PC-3 (cell line): Measurements from ENCODE around the gene TRAPPC2L. TPM values are rescaled to one million over a fixed set of nuclear protein-coding genes. Genes with fewer than 3 reads are reported as not detected.

Source experiments
- ATAC-seq: fragments of 200-7000 bp; cut with Tn5 transposase; 2 replicates; pipeline ENCODE4 v1.9.1; 2020; ENCODE audit warnings: mild to moderate bottlenecking, moderate library complexity
- BruUV-seq: library from RNA; stranded (reverse); fragments of 400-500 nt; replicated peaks from 2 replicates; lab custom pipeline; 2021; lab: Mats Ljungman, UMichigan
- CTCF ChIA-PET: fragments of 300-600 bp; sonication (Branson Sonifier 250); formaldehyde crosslinking; loops from one replicate; lab custom pipeline; 2022; ENCODE audit warnings: antibody characterized with exemption; lab: Charles Lee
- POLR2A ChIA-PET: fragments of 300-600 bp; sonication (Branson Sonifier 250); formaldehyde crosslinking; loops from one replicate; lab custom pipeline; 2022; ENCODE audit warnings: antibody characterized with exemption; ENCODE audit not compliant: unreplicated experiment; lab: Charles Lee
- DNase-seq: peaks from one replicate; pipeline ENCODE4 v3.0.0-alpha.2; 2015
- H2AFZ ChIP-seq: fragments of 300-600 bp; sonication (generic); 2 replicates; pipeline ENCODE4 v1.6.0; 2016; ENCODE audit warnings: antibody characterized with exemption, low read length
- H3F3A ChIP-seq: fragments of 300-600 bp; sonication (generic); one replicate; pipeline ENCODE4 v1.6.0; 2017; ENCODE audit warnings: antibody characterized with exemption, low read length, control low read depth, mild to moderate bottlenecking; ENCODE audit not compliant: unreplicated experiment
- H3K27ac ChIP-seq: fragments of 300-600 bp; sonication (generic); 2 replicates; pipeline ENCODE4 v1.5.1; 2016; ENCODE audit warnings: mild to moderate bottlenecking, low read length
- H3K27me3 ChIP-seq: fragments of 300-600 bp; sonication (generic); 2 replicates; pipeline ENCODE4 v1.6.1; 2016; ENCODE audit warnings: low read length, mixed read lengths
- H3K36me3 ChIP-seq: fragments of 300-600 bp; sonication (generic); 2 replicates; pipeline ENCODE4 v1.6.1; 2016; ENCODE audit warnings: low read depth, mixed run types, low read length, mixed read lengths
- H3K4me1 ChIP-seq: fragments of 300-600 bp; sonication (generic); 2 replicates; pipeline ENCODE4 v1.5.1; 2016; ENCODE audit warnings: low read length; ENCODE audit not compliant: insufficient read depth
- H3K4me2 ChIP-seq: fragments of 300-600 bp; sonication (generic); 2 replicates; pipeline ENCODE4 v1.6.0; 2016; ENCODE audit warnings: low read length
- H3K4me3 ChIP-seq: fragments of 300-600 bp; sonication (generic); 2 replicates; pipeline ENCODE4 v1.5.1; 2016; ENCODE audit warnings: mild to moderate bottlenecking, low read length, mixed read lengths
- H3K79me2 ChIP-seq: fragments of 300-600 bp; sonication (generic); 2 replicates; pipeline ENCODE4 v1.6.1; 2017; ENCODE audit warnings: low read length, mixed read lengths
- H3K9ac ChIP-seq: fragments of 300-600 bp; sonication (generic); 2 replicates; pipeline ENCODE4 v1.6.0; 2016; ENCODE audit warnings: mild to moderate bottlenecking, low read length
- H3K9me2 ChIP-seq: fragments of 300-600 bp; sonication (generic); replicated peaks from 2 replicates; pipeline ENCODE4 v1.6.1; 2016; ENCODE audit warnings: mixed run types, low read length, mixed read lengths
- H3K9me3 ChIP-seq: fragments of 300-600 bp; sonication (generic); 2 replicates; pipeline ENCODE4 v1.6.1; 2016; ENCODE audit warnings: low read length, mixed read lengths
- H4K20me1 ChIP-seq: fragments of 300-600 bp; sonication (generic); 2 replicates; pipeline ENCODE4 v1.6.1; 2016; ENCODE audit warnings: low read length, mixed read lengths
- EZH2 ChIP-seq: fragments of 300-600 bp; sonication (generic); IDR thresholded peaks from one replicate; pipeline ENCODE4 v1.6.1; 2017; ENCODE audit warnings: antibody characterized with exemption, mild to moderate bottlenecking, low read length; ENCODE audit not compliant: unreplicated experiment
- EZH2phosphoT487 ChIP-seq: fragments of 300-600 bp; sonication (generic); IDR thresholded peaks from 2 replicates; pipeline ENCODE4 v1.6.1; 2018; ENCODE audit warnings: mild to moderate bottlenecking, antibody characterized with exemption, low read length, borderline replicate concordance
- intact Hi-C: fragments of 100-400 bp; cut with micrococcal nuclease; formaldehyde crosslinking; loops from 2 replicates; pipeline ENCODE4 v1.9.0; 2023
- total RNA-seq: library from RNA; depleted of rRNA; stranded (reverse); fragments of >200 nt; gene quantifications from 2 replicates; pipeline ENCODE4 v1.2.3, GENCODE V29; 2014
- TF ChIP-seq, protein P1 (sequence below): fragments of 300-600 bp; sonication (generic); conservative IDR thresholded peaks from 2 replicates; pipeline ENCODE4 v1.5.1; 2017; ENCODE audit warnings: antibody characterized with exemption, low read depth, mild to moderate bottlenecking, low read length

Gene TRAPPC2L
- total RNA-seq, 1 experiment from 2014 or later = 77.5 TPM

DNA sequence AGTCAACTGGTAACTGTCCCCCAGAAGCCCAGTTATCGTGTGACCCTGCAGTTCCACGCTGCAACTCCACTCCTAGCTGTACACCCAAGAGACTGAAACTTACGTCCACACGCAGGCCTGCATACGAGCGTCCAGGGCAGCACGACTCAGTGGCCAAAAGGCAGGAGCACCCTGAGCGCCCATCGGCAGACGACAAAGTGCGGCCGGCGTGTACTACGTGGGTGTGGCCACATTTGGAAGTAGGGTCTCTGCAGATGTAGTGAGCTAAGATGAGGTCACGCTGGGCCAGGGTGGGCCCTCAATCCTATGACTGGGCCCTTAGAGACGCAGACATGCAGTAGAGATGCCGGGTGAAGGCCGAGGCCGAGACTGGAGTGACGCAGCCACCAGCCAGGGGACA lies 13.7 kb upstream of the TRAPPC2L start:
- no peaks in the 10 kb centered on the region for H3K9me2 ChIP-seq
- no peak for DNase-seq
- BruUV-seq = no TSS peak
- intact Hi-C loops = no loop called here
- no peaks in the 10 kb centered on the region for H3K4me1 ChIP-seq
- H3K4me3 ChIP-seq = no peak overlapping the region
- no peak overlapping the region for H3K27ac ChIP-seq
- H3F3A ChIP-seq = no peaks in the 10 kb centered on the region
- no peak for ATAC-seq
- H4K20me1 ChIP-seq = no peaks in the 10 kb centered on the region
- TF ChIP-seq EZH2phosphoT487 = no peak
- no peaks in the 10 kb centered on the region for H3K79me2 ChIP-seq
- H3K27me3 ChIP-seq = no peaks in the 10 kb centered on the region
- no peaks in the 10 kb centered on the region for H3K36me3 ChIP-seq
- no peak overlapping the region for H2AFZ ChIP-seq
- ChIA-PET POLR2A (no interaction called here), CTCF (no interaction called here)
- no peak overlapping the region for H3K9ac ChIP-seq
- H3K9me3 ChIP-seq = no peaks in the 10 kb centered on the region
- no peak overlapping the region for H3K4me2 ChIP-seq

- Histone ChIP-seq H3K36me3 (no peaks in the 10 kb centered on the region), H3K79me2 (no peaks in the 10 kb centered on the region), H3K9ac (no peak overlapping the region), H2AFZ (no peak overlapping the region), H3K4me1 (no peaks in the 10 kb centered on the region), H3F3A (no peaks in the 10 kb centered on the region), H3K27ac (no peak overlapping the region), H4K20me1 (no peaks in the 10 kb centered on the region), H3K9me3 (no peaks in the 10 kb centered on the region), H3K4me3 (no peak overlapping the region), H3K27me3 (no peaks in the 10 kb centered on the region), H3K9me2 (no peaks in the 10 kb centered on the region), H3K4me2 (no peak overlapping the region)
- no TSS peak for BruUV-seq
- CTCF ChIA-PET = no interaction called here
- no peak for ATAC-seq
- POLR2A ChIA-PET = no interaction called here
- DNase-seq = no peak
- intact Hi-C loops = no loop called here
- no peak for TF ChIP-seq EZH2phosphoT487
- TF ChIP-seq, protein P1, sequence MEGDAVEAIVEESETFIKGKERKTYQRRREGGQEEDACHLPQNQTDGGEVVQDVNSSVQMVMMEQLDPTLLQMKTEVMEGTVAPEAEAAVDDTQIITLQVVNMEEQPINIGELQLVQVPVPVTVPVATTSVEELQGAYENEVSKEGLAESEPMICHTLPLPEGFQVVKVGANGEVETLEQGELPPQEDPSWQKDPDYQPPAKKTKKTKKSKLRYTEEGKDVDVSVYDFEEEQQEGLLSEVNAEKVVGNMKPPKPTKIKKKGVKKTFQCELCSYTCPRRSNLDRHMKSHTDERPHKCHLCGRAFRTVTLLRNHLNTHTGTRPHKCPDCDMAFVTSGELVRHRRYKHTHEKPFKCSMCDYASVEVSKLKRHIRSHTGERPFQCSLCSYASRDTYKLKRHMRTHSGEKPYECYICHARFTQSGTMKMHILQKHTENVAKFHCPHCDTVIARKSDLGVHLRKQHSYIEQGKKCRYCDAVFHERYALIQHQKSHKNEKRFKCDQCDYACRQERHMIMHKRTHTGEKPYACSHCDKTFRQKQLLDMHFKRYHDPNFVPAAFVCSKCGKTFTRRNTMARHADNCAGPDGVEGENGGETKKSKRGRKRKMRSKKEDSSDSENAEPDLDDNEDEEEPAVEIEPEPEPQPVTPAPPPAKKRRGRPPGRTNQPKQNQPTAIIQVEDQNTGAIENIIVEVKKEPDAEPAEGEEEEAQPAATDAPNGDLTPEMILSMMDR = peak; percentile 19; the same call in 1 of the 2 replicates
- no peak for TF ChIP-seq EZH2
These were observed 12.4 kb upstream of the TRAPPC2L start for GRCh38 chr16:88844419-88845036.

DNA sequence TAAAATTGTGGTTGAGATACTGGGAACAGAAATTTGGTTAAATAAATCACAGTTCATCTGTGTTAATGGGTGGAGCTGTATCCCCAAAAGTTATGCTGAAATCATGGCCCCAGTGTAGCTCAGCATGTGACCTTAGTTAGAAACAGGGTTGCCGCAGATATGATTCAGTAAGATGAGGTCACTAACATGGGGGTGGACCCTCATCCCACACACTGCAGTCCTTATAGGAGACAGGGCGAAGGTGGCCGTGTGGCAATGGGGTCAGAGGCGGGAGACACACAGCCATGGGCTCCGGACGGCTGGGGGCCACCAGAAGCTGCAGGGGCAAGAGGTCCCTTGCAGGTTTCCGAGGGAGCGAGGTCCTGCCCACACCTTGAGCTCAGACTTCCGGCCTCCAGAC lies 10.8 kb upstream of the TRAPPC2L start:
- no peaks in the 10 kb centered on the region for H3F3A ChIP-seq
- intact Hi-C loops = no loop called here
- no peak for ATAC-seq
- no peaks in the 10 kb centered on the region for H3K79me2 ChIP-seq
- H3K9ac ChIP-seq = no peak overlapping the region
- H3K4me2 ChIP-seq = no peak overlapping the region
- no peaks in the 10 kb centered on the region for H3K36me3 ChIP-seq
- ChIA-PET POLR2A (no interaction called here), CTCF (no interaction called here)
- BruUV-seq = no TSS peak
- TF ChIP-seq EZH2phosphoT487 (no peak), EZH2 (no peak)
- TF ChIP-seq, protein P1 = no peak
- no peak overlapping the region for H3K27ac ChIP-seq
- no peaks in the 10 kb centered on the region for H3K9me3 ChIP-seq
- no peak overlapping the region for H3K4me3 ChIP-seq
- H3K27me3 ChIP-seq = no peaks in the 10 kb centered on the region
- DNase-seq = no peak
- no peak overlapping the region for H2AFZ ChIP-seq
- no peaks in the 10 kb centered on the region for H3K9me2 ChIP-seq
- no peaks in the 10 kb centered on the region for H3K4me1 ChIP-seq
- no peaks in the 10 kb centered on the region for H4K20me1 ChIP-seq
